ENCODE data around the gene TICRR.

GRCh38 chr15:89566621-89567294 is 8.5 kb upstream of the TICRR start:
- TF ChIP-seq CTCF (IDR thresholded peaks at IDR 0.05) (no peak), PHF8 (IDR thresholded peaks at IDR 0.05; ENCODE audit: borderline replicate concordance, low read depth) (no peak), HDAC2 (IDR thresholded peaks at IDR 0.05) (no peak), MAX (IDR thresholded peaks at IDR 0.05) (no peak), RNF2 (IDR thresholded peaks at IDR 0.05; ENCODE audit: borderline replicate concordance, low read depth) (no peak), EP300 (IDR thresholded peaks at IDR 0.05) (no peak), USF2 (IDR thresholded peaks at IDR 0.05) (peak; percentile 17; the same call in 1 of the 2 replicates)
